T-helper 1 cell (primary cell): ENCODE measurements around the gene MBNL1.

Experiments used
- DNase-seq, 5 donors: peaks; one replicate each; pipeline ENCODE4 v3.0.0-alpha.2; 2012 to 2020

The MBNL1 gene

DNA sequence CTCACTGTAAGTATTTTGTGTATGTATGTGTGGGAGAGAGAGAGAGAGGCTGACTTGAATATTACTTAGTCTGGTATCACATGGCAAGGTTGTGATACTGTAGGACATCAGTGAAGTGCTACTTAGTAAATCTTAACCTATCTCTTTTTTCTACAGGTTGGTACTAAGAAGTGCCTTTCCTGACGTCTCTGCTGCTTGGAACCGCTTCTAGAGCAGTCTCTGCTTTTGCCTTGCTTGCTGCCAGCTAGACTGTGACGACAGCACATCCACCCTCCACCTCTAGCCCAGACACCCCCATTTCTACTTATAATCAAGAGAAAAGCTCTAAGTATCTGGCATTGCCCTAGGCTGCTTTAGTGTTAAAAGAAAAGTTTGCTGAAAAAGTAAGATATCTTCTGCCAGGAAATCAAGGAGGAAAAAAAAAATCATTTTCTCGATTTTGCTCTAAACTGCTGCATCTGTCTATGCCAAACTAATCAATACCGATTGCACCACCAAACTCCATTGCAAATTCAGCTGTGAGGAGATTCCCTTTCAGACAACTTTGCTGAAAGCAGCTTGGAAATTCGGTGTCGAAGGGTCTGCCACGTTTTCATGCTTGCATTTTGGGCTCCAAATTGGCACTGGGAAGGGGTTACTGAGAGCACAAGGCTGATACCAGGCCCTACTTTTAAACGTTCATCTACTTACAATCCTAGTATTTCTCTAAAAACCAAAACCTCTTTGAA, 30.7 kb downstream of the MBNL1 start:
- DNase-seq = peak in 4 of 5 donors; percentile 37 to 52 (median 46)

DNA sequence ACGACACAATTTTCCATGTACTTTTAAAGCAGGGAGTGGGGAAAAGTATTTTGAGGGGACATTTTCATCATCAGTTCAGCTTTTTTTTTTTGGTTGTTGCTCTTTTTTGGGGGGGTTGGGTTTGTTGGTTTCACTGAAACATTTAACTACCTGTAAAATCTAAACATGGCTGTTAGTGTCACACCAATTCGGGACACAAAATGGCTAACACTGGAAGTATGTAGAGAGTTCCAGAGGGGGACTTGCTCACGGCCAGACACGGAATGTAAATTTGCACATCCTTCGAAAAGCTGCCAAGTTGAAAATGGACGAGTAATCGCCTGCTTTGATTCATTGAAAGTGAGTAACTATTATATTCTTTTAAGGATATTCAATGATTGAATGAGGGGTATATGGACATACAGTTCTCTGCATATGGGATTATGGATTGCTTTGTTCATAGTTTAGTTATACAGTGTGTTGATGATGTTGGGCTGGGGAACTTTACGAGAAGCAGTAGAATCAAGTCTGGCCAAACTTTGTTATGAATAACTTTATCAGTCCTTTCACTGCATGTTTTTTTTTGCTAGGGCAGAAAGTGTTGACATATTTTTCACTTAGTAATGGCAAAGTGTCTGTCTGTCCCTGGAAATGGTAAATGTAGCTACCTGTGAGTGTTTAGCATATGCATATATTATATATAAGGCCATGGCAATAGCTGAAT, 31.5 kb downstream of the MBNL1 start:
- DNase-seq = no peak

DNA sequence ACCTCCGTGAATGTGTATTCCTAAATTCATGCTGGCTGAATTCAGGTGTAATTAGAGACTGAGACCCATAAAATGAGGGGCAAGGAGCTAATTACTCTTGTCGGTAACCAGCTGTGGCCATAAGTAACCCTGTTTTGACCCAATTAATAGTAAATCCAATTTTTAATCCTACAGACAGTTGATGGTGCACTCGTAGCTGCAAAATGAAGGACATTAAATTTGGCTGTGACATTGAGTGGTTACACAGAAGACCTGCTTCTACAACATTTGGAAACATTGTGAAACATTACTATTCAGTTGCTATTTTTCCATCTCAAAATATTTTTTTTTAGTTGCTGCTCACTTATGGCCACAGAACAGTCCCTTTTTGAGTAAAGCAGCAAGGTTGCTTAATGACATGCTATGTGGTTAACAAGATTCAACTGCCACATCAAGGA, 33.0 kb downstream of the MBNL1 start:
- peak in 1 of 5 donors; percentile 61 for DNase-seq

DNA sequence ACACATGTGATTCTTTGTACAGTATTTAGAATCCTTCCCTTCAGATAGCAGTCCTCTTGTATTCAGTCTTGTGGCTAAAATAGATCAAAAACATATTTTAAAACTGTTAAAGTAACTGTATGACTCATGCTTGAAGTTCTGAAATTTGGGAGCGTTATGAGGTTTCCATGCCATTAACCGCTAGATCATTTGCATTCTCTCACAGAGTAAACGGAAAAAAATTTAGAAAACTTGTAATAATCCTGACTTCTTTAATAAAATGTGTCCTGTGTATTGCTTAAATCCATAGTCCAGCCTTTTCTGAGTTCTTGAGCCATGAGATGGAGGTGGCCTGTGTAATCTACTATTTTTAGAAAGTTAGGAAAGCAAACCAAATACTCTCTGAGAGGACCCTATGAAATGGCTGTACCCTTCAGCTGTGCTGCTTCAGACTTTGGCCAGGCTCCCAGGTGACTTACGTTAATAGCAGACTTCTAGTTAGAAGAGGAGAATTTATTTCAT, 33.8 kb downstream of the MBNL1 start:
- peak in 1 of 5 donors; percentile 66 for DNase-seq

DNA sequence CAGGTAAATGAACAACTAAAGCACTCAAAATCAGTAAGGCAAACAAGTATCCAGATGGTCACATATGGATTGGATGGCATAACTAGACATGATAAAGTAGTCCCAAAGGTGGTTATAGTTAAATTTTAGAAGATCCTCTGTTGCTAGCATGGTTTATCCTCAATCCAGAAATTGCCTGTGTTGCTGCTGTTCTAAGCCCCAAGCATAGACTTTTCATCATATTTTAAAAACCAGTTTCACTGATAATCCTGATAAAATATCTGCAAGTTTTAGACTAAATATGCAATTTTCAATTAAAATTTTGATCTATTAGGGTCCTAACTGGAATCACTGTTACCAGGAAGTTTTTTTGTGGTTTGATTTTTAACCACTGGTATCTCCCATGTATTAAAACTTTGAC, 35.4 kb downstream of the MBNL1 start:
- DNase-seq = no peak

DNA sequence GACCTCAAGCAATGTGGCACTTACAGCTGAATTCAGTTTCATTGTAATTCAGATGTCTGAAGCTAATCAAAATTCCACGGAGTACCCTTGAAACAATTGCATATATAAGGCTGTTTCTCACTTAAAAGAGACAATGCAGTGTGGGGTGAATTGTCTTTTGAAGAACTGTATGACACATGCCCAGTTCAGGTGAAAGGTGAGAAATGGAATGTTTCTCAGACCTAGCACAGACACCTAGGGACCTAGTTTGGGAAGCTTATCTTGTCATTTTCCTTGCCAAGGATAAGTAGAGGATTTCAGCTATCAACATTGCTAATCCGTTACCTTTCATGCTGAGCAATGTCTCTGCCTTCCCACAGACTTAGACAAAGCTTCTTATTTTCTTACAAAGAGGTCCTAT, 36.3 kb downstream of the MBNL1 start:
- no peak for DNase-seq

DNA sequence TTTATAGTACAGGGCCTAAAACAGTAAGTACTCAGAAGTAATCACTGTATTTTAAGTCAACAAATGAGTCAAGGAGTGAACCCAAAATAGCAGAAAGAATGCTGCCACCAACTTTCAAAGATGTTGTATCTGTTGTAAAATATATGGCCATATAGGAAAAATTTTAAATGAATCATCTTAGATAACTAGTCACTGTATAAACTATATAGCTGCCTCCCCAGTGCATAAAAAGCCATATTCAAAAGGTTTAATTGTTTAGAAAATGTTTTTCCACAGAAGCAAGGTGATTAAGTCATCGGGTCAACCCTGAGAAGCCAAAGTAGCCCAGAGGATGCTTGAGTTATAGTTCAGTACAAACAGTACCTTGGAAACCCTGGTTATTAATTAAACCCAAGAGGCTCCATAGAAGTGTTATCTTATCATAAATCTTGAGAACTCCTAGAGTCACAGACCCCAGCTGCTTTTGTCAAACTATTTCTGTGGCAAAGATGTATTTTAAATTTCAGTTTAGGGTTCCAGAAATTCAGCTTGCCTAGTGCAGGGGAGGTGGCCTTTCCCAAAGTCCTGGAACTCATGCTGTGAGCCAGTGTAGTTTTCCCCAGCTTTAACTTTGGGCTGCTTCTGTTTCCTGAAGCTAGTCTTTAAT, 39.2 kb downstream of the MBNL1 start:
- no peak for DNase-seq

DNA sequence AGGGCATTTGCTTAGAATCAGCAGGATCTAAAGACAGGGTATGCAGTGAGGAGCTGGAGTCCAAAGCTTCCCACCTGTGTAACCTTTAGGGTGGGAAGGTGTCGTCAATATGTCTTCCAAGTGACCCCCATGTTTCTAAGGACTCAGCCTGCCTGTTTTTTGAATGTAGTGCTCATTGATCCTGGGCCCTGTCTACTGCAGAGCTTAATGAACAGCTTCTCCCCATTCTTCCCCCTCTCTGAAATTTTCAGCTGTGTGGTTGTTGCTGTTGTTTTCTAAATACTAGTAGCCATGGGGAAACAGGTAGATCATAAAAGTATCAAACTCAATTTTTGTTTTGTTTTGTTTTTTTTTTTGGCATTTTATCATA, 39.7 kb downstream of the MBNL1 start:
- DNase-seq = no peak

DNA sequence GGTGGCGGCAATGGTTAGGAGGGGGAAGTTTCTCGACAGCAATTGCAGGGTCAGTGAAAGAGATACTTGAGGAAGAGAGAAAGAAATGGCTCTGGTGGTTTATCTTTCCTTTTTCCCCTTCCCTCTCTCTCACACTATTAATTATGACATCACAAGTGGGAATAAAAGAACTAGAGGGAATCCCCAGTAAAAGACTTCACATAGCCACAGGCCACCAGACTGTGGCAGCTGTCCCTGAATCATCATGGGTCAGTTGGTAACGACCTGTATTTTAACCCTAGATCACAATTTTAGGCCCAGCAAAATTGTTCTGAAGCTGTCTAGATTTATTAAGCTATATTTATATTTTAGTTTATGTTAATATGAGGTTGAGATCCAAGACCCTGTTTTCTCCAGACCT, 40.3 kb downstream of the MBNL1 start:
- DNase-seq = no peak

DNA sequence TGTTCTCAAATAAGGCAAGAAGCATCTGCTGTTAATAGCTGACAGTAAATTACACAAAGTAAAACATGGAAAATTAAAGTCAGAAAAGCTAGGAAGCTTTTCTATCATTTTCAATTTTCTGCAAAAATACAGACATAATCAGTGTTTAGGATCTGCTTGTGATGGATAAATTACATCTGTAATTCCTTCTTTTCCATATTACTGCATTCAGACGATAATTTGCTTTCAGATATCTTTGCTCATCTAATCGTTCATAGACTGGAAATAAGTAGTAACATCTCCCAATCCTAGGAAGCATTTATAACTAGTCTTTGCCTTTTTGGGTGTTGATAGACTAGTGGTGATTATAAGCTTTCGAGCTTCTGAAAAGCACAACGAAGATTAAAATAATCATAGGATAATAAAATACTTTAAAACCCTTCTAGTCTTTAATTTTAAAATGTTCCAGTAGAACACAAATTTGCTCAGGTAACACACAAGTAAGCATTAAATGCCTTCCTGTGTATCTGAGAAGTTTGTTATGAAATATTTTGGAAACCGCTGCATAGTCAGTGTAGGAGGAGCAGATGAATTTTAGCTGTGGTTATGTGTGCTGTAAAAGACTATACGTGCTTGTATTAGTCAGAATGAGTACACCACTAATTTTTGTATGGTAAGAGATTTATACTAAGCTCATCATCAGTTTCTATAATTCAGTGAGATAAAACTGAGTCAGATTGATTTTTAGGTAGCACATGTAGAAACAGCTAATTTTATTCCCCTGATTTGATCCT, 41.0 kb downstream of the MBNL1 start:
- DNase-seq = peak in 1 of 5 donors; percentile 61

DNA sequence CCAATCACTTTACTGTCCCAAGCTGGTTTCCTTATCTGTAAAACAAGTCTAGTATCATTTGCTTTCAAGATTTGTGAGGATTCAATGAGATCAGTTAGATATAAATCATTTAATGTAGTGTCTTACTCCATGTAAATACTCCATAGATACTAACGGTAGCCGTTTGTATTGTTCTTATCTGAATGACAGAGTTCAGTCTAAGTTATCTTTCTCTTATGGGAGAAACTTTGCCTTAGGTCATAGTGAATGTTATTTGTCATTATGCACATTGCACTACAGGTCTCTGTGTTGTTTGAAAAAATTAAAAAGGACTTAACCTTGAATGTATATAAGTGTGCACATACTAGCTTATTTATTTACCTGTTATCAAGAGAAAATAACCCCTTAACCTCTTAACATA, 44.7 kb downstream of the MBNL1 start:
- DNase-seq = no peak

DNA sequence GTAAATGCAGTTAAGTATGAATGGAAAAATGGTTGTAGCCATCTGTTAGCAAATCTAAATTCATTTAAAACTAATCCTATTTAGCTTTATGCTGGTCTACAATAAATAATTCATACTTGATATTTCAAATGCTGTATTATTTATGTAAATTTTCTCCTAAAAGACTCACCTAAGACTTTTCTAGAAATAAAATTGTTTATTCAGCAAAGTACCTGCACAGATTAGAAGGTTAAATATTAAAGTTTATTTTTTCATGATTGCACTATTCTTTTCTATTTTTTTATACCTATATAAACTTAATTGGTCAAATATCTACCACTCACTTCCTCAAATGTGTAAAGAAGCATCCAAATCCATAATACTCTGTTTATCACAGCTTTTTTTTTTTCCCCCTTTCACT, 45.2 kb downstream of the MBNL1 start:
- no peak for DNase-seq

DNA sequence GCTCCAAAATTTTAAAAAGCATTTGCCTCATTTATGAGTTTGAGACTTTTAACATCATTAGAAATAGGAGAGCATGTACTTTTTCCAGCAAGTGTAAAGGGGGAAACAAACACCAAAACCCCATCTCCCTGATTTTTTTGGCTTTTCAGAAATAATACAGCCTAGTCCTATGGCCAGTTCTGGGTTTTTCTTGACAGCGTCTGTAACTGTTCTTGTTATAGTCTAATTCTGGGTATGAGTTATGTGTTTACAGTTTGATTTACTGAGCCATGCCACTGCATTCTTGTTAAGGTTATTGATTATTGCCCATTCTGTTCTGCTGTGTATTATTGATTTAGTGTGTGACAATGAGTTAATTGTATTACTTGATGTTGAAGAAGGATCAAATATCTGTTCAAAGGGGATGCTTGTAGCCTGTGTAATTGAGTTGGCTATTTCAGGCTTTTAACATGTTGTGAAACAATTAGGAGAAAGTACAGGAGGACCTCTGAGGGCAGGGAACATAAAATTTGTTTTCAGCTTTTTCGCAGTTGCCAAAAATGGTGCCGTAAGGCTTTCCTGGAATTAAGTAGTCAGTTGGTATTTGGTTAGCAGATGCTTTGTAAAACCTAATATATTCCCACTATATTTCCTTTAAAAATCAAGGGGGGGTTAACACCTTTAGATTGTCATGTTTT, 46.1 kb downstream of the MBNL1 start:
- no peak for DNase-seq

DNA sequence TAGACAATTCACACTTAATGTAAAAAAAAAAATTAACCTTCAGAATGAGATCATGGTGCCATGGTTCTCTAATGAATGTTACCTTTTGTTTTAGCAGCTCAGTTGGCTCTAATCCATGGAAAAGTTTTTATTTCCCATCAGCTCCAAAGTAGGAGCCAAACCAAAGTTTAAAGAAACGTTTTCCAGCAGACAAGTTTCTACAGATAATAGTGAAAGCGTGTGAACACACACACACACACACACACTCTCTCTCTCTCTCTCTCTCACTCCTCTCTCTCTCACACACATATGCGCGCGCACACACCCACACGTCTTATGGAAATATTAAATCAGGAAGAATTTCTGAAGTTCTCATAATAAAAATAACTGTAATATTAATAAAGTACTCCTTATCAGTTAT, 46.9 kb downstream of the MBNL1 start:
- no peak for DNase-seq

DNA sequence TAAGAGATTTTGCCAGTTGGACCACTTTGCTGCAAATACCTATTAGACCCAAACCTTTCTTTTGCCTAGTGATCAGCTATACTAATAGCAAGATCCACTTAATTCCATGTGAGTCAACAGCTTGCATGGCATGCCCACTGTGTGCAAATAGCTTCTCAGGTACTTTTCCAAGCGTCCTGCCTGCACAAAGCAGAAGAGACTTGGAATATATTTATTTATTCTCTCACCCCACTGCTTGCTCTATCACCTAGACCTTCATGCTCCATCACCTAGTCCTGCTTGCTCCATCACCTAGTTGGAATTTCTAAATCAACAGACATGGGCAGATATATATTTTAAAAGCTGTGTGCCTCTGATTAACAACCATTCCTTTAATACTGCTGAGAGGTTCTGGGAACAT, 47.6 kb downstream of the MBNL1 start:
- no peak for DNase-seq

DNA sequence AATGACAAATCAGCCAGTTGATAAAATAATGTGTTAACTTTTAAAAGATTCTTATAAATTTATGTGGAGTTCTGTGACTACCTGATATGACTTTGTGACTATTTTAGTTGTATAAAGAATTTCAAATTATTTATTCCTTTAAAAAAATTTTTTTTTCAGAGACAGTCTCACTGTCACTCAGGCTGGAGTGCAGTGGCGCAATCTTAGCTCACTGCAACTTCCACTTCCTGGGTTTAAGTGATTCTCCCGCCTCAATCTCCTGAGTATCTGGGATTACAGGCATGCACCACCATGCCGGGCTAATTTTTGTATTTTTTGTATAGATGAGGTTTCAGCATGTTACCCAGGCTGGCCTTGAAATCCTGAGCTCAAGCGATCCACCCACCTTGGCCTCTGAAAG, 48.5 kb downstream of the MBNL1 start:
- no peak for DNase-seq

DNA sequence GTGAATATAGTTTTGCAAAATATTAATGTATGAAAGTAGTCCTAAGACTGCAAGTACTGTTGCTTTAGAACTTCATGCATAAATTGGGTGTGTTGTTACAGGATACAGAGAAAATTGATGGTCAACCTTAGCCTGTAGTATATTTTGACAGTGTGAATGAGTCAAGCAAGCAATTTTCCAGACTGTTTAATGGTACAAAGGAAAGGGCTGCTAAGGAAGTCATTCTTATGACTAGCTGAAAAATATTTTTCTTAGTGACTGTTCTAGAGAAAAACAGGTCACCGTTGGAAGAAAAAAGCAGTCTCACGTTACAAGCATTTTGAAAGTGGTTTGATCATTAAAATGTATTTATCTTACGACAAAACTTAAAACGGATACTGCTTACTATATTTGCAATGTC, 49.2 kb downstream of the MBNL1 start:
- DNase-seq = no peak

DNA sequence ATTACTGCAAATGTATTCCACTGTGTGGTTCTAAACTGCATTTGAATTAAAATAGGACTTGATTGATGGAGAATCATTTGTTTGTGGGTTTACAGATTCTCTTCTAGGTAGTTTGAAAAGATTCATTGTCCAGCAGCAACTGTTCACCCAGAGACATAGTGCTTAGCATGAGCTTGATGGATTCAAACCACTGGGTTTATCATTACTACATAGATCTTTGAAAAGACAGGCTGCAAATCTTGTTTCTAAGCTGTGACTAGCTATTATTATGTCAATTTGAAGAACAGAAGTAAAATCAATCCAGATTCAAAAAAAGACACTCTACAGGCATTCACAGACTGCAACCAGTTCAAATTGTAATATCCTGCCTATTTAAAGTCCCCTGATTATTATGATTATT, 49.8 kb downstream of the MBNL1 start:
- no peak for DNase-seq

DNA sequence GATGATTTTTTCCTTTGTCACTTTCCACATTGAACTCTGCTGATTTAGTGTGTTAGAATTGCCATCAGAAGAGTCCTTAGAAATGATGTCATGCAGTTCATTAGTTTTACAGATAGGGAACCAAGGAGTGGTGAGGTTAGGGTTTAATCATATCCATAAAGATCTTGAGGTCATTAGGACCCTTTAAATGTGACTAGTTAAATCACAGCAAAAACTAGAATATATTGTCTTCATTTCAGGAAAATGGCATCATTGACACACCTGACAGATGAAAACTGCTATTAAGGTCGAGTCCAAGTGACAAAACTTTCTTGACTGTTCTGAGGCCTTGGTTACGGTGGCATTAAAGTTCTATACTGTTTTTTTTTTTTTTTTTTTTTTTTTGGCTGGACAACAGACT, 50.5 kb downstream of the MBNL1 start:
- DNase-seq = no peak

DNA sequence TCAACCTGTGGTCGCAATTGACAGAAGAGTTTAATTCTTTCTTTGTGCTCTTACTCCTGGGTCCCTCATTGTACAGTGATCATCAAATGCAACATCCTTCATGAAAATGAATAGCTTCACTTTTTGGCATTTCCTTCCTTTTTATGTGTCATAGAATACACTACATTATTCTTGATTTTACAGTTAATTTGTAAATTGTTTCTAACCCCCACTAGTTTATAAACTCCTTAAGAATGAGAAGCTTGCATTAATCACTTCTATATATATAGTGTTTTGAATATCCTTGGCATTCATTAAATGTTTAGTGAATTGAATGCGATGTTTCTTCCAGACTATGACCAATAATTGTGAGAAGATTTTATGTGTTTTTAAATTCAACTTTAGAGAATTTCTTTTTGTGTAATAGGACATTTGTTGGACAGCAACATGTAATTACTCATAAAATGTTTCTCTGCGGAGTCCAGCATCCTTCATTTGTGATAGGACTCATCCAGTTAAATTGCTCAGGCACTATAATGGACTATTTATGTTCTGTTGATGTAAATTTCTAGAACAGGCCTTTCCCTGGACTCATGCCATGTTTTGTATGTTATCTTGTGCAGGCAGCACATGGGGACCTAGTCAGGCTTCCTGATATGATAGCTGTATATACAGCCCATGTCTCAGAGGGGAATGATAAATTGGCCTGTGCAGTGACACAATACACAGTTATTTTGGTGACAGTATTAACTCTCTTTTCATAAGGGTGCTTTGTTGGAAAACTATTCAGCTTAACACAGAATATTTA, 51.3 kb downstream of the MBNL1 start:
- DNase-seq = no peak

DNA sequence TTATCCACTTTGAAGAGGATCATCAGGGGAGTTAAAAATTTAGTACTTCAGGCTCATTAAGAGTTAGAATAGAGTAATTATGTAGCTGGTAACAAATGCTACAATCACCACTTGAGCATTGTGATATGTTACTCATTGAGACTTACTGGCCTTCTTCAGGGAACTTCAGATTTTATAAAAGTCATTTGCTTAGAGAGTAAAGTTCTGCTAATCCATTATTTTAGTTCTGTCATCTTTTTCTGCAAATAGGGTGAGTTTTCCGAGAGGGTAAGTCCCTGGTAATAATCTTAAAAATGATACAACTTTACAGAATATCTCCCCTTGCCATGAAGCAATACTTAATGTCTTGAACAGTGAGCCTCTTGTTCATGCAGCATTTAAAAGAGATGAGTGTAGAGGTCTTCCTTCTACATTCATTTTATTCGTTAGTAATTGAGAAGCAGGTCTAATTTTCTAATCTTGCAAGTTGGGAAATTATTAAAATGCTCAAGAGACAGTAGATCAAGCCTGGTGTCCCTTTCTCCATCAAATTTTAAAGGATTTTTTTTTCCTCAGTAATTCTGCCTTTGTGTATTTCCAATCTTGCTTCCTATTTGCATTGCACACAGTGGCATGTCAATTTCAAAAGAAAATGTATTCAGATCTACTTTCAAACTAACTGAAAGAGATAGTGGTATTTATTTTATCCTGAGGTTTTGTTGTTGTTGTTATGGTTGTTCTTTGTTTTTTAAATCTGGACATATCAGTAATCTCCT, 52.6 kb downstream of the MBNL1 start:
- DNase-seq = no peak
